ENCODE data around the gene CYLD.

Gene CYLD

DNA sequence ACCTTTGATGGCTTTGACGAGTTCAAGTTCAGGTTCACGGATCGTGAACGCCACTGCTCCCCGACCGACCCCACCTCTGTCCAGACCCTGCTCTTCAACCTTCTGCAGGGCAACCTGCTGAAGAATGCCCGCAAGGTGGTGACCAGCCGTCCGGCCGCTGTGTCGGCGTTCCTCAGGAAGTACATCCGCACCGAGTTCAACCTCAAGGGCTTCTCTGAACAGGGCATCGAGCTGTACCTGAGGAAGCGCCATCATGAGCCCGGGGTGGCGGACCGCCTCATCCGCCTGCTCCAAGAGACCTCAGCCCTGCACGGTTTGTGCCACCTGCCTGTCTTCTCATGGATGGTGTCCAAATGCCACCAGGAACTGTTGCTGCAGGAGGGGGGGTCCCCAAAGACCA, 30.8 kb upstream of the CYLD start:
- in situ Hi-C loops (cut with MboI; ENCODE audit: low sequenced_read_pairs) = no loop called here

DNA sequence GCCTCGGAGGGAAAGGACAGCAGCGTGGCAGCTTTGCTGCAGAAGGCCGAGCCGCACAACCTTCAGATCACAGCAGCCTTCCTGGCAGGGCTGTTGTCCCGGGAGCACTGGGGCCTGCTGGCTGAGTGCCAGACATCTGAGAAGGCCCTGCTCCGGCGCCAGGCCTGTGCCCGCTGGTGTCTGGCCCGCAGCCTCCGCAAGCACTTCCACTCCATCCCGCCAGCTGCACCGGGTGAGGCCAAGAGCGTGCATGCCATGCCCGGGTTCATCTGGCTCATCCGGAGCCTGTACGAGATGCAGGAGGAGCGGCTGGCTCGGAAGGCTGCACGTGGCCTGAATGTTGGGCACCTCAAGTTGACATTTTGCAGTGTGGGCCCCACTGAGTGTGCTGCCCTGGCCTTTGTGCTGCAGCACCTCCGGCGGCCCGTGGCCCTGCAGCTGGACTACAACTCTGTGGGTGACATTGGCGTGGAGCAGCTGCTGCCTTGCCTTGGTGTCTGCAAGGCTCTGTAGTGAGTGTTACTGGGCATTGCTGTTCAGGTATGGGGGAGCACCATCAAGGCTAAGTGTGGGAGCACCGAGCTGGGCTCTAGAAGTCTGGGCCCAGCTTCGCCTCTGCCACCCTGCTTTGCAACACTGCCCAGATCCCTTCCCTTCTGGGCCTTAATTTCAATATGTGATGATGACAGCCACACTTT, 29.9 kb upstream of the CYLD start:
- in situ Hi-C loops (cut with MboI; ENCODE audit: low sequenced_read_pairs) = no loop called here

DNA sequence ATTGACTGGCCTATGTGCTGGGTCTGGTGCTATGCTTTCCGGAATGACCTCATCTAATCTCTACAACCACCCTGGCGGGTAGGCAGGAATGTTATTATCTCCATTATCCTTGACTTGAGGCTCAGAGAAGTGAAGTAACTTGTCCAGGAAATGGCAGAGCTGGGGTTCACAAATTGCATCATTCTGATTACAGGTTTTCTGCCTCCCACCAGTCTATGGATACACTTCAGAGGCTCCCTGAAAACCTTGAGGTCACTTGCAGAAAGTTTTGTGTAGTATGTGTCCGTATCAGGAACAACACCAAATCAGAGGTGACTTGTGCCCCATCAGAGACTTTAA, 29.4 kb upstream of the CYLD start:
- in situ Hi-C loops (cut with MboI; ENCODE audit: low sequenced_read_pairs) = no loop called here

- in situ Hi-C loops (cut with MboI; ENCODE audit: low sequenced_read_pairs) = no loop called here
These were observed 28.9 kb upstream of the CYLD start for GRCh38 chr16:50712956-50713355.

DNA sequence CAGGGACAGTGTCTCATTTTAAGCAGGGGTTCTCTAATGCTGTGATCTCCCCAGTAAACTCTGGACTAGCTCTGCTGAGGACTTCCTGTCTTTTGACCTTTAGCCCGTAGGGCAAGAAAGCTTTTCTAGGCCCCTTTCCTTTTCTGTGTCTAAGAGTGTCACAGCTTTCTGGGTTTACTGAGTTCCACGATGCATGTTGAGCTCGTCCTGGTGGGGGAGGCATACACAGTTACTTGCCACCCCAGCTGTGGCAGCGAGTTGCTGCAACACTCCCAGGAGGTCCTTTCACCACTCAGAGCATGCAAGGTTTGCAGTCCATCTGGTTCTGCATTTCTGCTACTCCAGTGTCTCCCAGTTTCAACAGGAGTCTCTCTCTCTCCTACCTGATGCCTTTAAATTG, 24.8 kb upstream of the CYLD start:
- in situ Hi-C loops (cut with MboI; ENCODE audit: low sequenced_read_pairs) = no loop called here

DNA sequence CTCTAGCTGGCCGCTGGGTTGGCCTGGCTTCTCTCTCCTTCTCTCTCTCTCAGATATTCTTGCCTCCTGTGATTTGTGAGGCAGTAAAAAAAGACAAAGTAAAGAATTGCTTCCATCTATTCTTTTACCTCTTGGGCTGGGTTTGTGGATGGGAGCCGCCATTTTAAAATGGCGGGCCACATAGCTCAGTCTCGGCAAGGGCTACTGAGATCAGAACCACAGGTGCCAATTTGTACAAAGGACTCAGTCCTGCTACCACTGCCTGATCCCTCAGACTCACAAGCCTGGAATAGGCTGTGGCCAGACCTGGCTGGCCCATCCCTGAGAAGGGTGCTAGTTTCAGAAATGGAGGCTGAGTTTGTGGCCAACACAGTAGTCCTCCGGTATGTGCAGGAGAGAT, 24.4 kb upstream of the CYLD start:
- in situ Hi-C loops (cut with MboI; ENCODE audit: low sequenced_read_pairs) = no loop called here

DNA sequence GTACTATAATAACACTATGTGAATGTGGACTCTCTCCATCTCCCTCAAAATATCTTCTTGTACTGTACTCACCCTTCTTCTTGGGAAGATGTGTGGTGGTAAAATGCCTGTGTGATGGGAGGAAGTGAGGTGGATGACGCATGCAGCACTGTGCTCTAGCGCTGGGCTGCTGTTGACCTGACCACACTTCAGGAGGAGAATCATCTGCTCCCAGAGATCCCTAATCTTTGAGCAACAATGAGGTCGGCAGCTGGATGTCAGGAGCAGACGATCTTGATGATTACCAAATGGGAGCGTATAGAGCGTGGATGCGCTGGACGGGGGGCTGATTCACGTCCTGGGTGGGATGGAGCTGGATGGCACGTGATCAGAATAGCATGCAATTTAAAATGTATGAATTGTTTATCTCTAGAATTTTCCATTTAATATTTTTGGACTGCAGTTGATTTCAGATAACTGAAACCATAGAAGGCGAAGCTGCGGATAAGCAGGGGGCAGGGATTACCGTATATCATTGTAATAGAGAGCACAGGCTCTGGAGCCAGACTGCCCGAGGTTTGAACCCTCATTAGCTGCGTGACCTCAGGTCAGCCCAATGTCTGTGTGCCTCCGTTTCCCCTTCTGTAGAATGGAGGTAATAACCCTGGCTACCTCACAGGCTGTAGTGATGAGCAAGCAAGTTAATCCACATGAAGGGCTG, 23.7 kb upstream of the CYLD start:
- in situ Hi-C loops (cut with MboI; ENCODE audit: low sequenced_read_pairs) = no loop called here

DNA sequence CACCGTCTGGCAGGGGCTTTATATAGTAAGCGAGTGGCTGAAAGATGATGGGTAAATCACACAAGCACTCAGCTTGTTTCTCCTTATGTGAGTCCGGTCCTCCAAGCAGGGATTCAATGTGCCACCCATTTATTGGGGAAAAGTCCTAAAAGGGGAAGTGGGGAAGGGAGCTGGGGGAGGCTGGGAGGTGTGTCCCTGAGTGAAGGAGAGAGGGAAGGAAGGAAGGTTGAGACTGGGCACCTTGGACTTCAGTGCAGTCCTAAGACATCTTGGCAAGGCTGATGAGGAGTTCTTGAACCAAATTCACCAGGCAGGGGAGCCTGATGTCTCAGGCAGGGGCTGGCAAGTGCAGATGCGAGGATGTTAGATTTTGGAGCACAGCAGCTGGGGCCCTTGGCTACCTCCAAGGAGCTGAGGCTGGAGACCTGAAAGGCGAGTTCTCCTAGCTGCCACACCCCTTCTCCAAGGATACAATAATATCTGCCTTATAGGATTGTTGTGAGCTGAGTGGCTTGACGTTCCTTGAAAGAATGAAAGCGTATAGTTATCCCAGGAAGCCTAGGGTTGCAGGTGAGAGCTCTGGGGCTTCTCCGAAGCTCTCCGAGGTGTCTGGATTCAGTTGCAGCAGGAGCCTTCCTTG, 23.0 kb upstream of the CYLD start:
- in situ Hi-C loops (cut with MboI; ENCODE audit: low sequenced_read_pairs) = no loop called here

- in situ Hi-C loops (cut with MboI; ENCODE audit: low sequenced_read_pairs) = no loop called here
These were observed 22.2 kb upstream of the CYLD start for GRCh38 chr16:50719401-50720337.

DNA sequence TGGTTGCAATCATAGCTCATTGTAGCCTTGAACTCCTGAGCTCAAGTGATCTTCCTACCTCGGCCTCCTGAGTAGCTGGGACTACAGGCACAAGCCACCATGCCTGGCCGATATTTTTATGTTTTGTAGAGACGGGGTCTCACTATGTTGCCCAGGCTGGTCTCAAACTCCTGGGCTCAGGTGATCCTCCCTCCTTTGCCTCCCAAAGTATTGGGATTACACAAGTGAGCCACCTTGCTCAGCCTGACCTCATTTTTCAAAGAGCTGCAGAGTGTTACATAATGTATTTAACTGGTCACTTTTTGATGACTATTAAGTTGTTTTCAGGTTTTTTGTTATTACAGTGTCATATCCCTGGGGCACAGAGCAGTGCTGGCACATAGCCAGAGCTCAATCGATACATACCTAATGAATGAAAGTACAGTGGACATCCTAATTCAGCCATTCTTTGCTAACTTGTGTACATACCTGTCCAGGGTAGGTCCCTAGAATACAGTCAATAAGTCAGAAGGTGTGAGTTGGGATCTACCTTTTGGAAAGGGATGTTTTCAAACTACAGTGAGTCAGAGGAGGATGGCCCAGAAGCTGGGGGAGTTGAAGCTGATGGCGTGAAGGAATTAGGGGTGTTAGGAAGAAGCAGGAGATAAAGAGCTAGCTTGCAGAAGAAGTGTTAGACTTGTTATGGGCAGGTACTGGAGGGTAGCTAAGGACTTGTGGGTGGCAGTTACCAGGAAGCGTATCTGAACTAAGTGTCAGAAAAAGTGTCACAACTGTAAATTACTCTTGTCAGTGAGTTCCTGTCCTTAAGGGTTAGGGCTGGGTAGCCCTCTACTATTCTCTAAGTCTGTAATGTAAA, 20.1 kb upstream of the CYLD start:
- in situ Hi-C loops (cut with MboI; ENCODE audit: low sequenced_read_pairs) = no loop called here

- in situ Hi-C loops (cut with MboI; ENCODE audit: low sequenced_read_pairs) = no loop called here
These were observed 19.5 kb upstream of the CYLD start for GRCh38 chr16:50722405-50722737.

DNA sequence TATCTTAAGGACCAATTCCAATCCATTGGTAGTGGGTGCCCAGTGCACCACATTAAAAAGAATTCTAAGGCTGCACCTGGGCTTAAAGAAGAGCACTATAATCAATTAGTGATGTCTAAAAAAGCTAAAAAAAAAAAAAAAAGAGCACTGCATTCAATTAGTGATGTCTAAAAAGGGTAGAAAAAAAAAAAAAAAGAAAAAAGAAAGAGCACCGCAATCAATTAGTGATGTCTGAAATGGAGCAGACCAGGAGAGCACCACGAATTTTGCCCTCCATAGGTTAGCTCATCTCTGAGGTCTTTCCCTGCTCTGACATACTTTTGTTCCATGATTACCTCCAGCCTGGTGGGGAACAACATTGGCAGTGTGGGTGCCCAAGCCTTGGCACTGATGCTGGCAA, 18.9 kb upstream of the CYLD start:
- in situ Hi-C loops (cut with MboI; ENCODE audit: low sequenced_read_pairs) = no loop called here

DNA sequence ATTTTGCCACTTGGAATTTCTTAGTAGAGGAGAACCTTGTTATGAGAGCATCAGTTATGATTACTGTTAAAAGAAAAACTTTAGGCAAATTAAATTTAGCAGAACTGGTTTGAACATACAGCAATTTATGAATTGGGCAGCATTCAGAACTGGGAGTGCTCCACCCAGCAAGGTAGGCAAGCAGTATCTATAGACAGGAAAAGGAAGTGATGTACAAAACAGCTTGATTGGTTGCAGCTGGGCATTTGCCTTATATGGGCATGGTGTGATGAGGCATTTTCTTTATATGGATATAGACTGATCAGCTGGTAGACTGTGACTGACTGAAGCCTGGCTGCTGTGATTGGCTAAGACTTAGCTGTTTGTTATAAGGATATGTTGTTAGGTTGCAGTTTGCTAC, 17.6 kb upstream of the CYLD start:
- in situ Hi-C loops (cut with MboI; ENCODE audit: low sequenced_read_pairs) = no loop called here

DNA sequence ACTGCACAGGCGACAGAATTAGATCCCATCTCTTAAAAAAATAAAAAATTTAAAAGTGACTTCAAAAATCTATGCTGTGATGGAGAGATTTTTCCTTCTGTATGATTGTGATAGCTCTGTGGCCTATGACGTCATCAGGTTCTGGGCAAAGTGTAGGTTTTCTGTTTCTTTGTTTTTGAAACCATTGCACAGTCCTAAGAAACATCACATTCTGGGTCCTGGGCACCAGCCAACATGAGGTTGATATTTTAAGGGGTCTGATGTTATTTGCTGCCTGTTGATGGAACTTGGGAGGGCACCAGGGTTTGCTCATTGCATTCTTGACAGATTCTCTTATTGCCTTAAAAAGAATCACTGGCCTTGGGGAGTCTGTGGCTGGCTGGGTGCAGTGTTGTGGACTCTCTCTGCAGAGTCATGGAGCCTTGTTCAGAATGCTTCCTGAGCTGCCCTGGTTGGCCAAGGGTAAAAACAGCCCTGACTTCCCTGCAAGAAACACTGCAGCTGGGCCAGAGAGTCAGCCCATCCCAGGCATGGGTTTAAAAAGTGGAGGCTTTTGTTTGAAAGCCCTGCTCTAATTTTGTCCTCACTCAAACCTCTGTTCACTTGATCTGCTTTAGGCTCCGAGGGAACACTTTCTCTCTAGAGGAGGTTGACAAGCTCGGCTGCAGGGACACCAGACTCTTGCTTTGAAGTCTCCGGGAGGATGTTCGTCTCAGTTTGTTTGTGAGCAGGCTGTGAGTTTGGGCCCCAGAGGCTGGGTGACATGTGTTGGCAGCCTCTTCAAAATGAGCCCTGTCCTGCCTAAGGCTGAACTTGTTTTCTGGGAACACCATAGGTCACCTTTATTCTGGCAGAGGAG, 10.5 kb upstream of the CYLD start:
- in situ Hi-C loops (cut with MboI; ENCODE audit: low sequenced_read_pairs) = no loop called here

DNA sequence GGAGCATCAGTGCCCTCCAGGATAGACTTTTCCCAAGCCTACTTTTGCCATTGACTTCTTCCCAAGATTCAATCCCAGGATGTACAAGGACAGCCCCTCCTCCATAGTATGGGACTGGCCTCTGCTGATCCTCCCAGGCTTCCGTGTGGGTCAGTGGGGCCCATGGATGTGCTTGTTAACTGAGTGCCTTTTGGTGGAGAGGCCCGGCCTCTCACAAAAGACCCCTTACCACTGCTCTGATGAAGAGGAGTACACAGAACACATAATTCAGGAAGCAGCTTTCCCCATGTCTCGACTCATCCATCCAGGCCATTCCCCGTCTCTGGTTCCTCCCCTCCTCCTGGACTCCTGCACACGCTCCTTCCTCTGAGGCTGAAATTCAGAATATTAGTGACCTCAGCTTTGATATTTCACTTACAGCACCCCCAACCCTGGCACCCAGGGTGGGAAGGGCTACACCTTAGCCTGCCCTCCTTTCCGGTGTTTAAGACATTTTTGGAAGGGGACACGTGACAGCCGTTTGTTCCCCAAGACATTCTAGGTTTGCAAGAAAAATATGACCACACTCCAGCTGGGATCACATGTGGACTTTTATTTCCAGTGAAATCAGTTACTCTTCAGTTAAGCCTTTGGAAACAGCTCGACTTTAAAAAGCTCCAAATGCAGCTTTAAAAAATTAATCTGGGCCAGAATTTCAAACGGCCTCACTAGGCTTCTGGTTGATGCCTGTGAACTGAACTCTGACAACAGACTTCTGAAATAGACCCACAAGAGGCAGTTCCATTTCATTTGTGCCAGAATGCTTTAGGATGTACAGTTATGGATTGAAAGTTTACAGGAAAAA, 9.7 kb upstream of the CYLD start:
- in situ Hi-C loops (cut with MboI; ENCODE audit: low sequenced_read_pairs) = no loop called here

DNA sequence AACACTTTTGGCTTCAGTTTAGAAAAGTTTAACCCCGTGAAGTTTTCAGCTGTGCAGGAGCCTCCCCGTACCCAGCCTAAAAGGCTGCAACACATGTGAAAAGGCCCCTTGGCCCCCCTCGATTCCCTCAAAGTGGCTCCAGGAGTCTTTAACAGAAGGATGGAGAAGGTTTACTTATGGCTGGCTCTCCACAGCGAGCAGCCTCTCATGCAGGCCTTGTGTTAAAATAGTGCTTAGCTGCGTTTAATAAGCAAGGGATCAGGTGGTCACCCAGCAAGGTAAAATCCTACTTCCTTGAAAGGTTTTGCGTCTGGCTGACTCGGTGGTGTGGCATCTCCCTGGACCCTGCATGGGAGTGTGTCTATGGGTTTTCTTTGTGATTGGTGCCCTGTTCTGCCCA, 8.4 kb upstream of the CYLD start:
- in situ Hi-C loops (cut with MboI; ENCODE audit: low sequenced_read_pairs) = no loop called here

DNA sequence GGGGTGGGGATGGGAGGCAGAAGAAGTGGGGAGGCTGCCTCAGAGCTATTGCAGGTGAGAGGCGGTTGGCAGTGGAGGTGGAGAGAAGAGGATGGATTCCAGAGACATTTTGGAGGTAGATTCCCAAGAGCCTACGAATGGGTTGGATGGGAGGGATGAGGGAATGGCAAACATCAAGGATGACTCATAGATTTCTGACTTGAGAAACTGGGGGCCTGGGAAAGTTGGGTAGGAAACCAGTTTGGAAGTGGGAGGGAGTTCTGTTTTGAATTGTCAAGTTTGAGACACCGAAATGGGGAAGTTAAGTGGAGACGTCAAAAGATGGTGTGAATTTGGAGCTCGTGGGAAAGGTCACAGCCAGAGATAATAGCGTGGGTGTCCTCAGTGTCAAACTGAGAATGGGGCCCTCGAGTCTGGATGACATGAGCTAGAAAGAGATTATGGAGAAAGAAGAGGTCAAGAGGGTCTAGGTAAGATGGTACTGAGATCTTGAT, 6.2 kb upstream of the CYLD start:
- in situ Hi-C loops (cut with MboI; ENCODE audit: low sequenced_read_pairs) = no loop called here

DNA sequence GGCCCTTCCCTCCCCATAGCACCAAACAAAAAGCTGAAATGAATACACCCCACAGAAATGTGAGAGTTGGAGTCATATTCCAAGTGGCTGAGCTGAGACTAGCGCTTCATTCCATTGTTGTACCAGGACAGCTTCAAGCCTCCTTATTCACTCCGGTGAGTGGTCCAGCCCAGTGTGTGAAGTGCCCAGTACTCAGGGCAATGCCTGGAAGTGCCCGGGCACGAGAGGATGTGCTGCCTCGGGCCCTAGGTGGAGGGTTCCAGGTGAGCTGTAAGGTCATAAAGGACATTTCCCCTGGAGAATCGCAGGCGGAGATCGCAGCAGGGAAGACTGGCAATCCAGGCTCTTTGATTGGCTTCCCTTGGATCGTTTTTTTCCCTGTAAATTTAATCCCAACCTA, 5.4 kb upstream of the CYLD start:
- in situ Hi-C loops (cut with MboI; ENCODE audit: low sequenced_read_pairs) = no loop called here

Measured in hTERT RPE-1 (cell line).